ENCODE measurements around the gene SLA2.

GRCh38 chr20:36572701-36573102 is 73.3 kb downstream of the SLA2 start:
- TF ChIP-seq CTCF (conservative IDR thresholded peaks at IDR 0.05; ENCODE audit: low read length) (no peak), EZH2phosphoT487 (IDR thresholded peaks at IDR 0.05; ENCODE audit: borderline replicate concordance) (no peak)

All from Loucy (cell line).